Measurements from ENCODE around the gene DDX25.
A peak's percentile ranks its signal among the peaks of the same experiment; 100 is the strongest.
"Not testable (repeated sequence)": the region's sequence is repeated elsewhere in the genome, so short reads cannot be mapped to it uniquely, and the experiment has no call there.

The DDX25 gene

GRCh38 chr11:125910226-125910849, 6.0 kb downstream of the DDX25 start:
- DNase-seq: no peak

- not testable (repeated sequence) for DNase-seq
These were observed 10.3 kb downstream of the DDX25 start for GRCh38 chr11:125914601-125915000.

GRCh38 chr11:125916683-125917347, 12.5 kb downstream of the DDX25 start:
- DNase-seq: no peak

GRCh38 chr11:125918140-125918840, 14.0 kb downstream of the DDX25 start:
- no peak for DNase-seq

- no peak for DNase-seq
These were observed 16.7 kb downstream of the DDX25 start for GRCh38 chr11:125921042-125921441.

- no peak for DNase-seq
These were observed 17.8 kb downstream of the DDX25 start for GRCh38 chr11:125922156-125922555.

- peak; percentile 71 for DNase-seq
These were observed 18.8 kb downstream of the DDX25 start for GRCh38 chr11:125923012-125923579.

GRCh38 chr11:125923633-125924032, 19.3 kb downstream of the DDX25 start:
- DNase-seq: no peak

GRCh38 chr11:125924384-125925007, 20.2 kb downstream of the DDX25 start:
- no peak for DNase-seq

- DNase-seq: no peak
These were observed 21.0 kb downstream of the DDX25 start for GRCh38 chr11:125925247-125925740.

- DNase-seq: no peak
These were observed 21.5 kb downstream of the DDX25 start for GRCh38 chr11:125925804-125926203.

GRCh38 chr11:125926682-125927081, 22.4 kb downstream of the DDX25 start:
- no peak for DNase-seq

GRCh38 chr11:125929445-125930075, 25.3 kb downstream of the DDX25 start:
- DNase-seq: no peak

GRCh38 chr11:125930076-125930450, 25.8 kb downstream of the DDX25 start:
- no peak for DNase-seq

GRCh38 chr11:125931116-125931515, 26.8 kb downstream of the DDX25 start:
- DNase-seq: no peak

GRCh38 chr11:125931668-125932067, 27.4 kb downstream of the DDX25 start:
- DNase-seq: no peak

- DNase-seq: no peak
These were observed 28.0 kb downstream of the DDX25 start for GRCh38 chr11:125932301-125932700.

- no peak for DNase-seq
These were observed 28.9 kb downstream of the DDX25 start for GRCh38 chr11:125933030-125933813.

GRCh38 chr11:125934473-125934872, 30.2 kb downstream of the DDX25 start:
- DNase-seq: no peak

- no peak for DNase-seq
These were observed 30.7 kb downstream of the DDX25 start for GRCh38 chr11:125935056-125935455.

GRCh38 chr11:125935618-125936199, 31.4 kb downstream of the DDX25 start:
- DNase-seq: no peak
